GM12878 (cell line): Measurements from ENCODE around the gene HIRIP3. TPM values are rescaled to one million over a fixed set of nuclear protein-coding genes. Genes with fewer than 3 reads are reported as not detected.

Experiments used
- EP300 ChIP-seq, 2 experiments: fragments of 150-350 bp in 1 of 2; IDR thresholded peaks; 2 replicates each; pipeline ENCODE4 v1.6.1; 2011 to 2012; ENCODE audit warnings: low read depth in 2 of 2, low read length in 2 of 2, borderline replicate concordance in 1 of 2, improper control_type of control experiment in 1 of 2, inconsistent platforms in 1 of 2; ENCODE audit not compliant: control insufficient read depth in 1 of 2
- HDAC2 ChIP-seq: fragments of 200-600 bp; sonication (generic); IDR thresholded peaks from 2 replicates; pipeline ENCODE4 v1.6.1; 2017
- JUNB ChIP-seq: IDR thresholded peaks from 2 replicates; pipeline ENCODE4 v1.6.1; 2016; ENCODE audit warnings: antibody characterized with exemption, mild to moderate bottlenecking
- POU2F2 ChIP-seq: IDR thresholded peaks from 3 replicates; pipeline ENCODE4 v1.6.1; 2011; ENCODE audit warnings: low read depth, mild to moderate bottlenecking, low read length, borderline replicate concordance
- RELA ChIP-seq: fragments of 450-650 bp; IDR thresholded peaks from 2 replicates; pipeline ENCODE4 v1.8.0; 2014; ENCODE audit warnings: borderline replicate concordance; ENCODE audit not compliant: partially characterized antibody
- SMAD1 ChIP-seq: fragments of 450-650 bp; IDR thresholded peaks from 2 replicates; pipeline ENCODE4 v1.6.1; 2018; ENCODE audit warnings: mild to moderate bottlenecking, low read depth; ENCODE audit not compliant: partially characterized antibody
- SREBF2 ChIP-seq: IDR thresholded peaks from 2 replicates; pipeline ENCODE4 v1.6.1; 2012; ENCODE audit warnings: mild to moderate bottlenecking, low read length
- TCF12 ChIP-seq: IDR thresholded peaks from 2 replicates; pipeline ENCODE4 v1.6.1; 2011; ENCODE audit warnings: low read depth, mild to moderate bottlenecking, low read length
- WRNIP1 ChIP-seq: IDR thresholded peaks from 2 replicates; pipeline ENCODE4 v1.6.1; 2011; ENCODE audit warnings: low read depth, low read length, improper control_type of control experiment, borderline replicate concordance
- ZNF217 ChIP-seq: fragments of 450-650 bp; IDR thresholded peaks from 2 replicates; pipeline ENCODE4 v1.6.1; 2017; ENCODE audit warnings: antibody characterized with exemption, mild to moderate bottlenecking
- polyA plus RNA-seq, 11 experiments: library from polyadenylated mRNA; depleted of rRNA in 4 of 11; unstranded in 6 of 11; stranded (reverse) in 5 of 11; fragments of >200 nt; fragmentation: Nextera tagmentation in 4 of 11; fragmentation: Illumina TruSeq in 1 of 11; extraction: Ambion mirVana in 4 of 11; extraction: Trizol in 1 of 11; gene quantifications; 1 replicate in 1 of 11; 2 replicates in 10 of 11; pipeline versions ENCODE4 v1.2.1 to v1.2.3, GENCODE V29; 2011 to 2016; ENCODE audit warnings: inconsistent platforms in 2 of 11, missing spikeins in 2 of 11, low read depth in 1 of 11
- total RNA-seq, 4 experiments: library from RNA; depleted of rRNA in 3 of 4; stranded (reverse); fragments of >200 nt in 3 of 4; fragmentation: Illumina TruSeq in 1 of 4; extraction: Trizol in 1 of 4; gene quantifications; 2 replicates each; pipeline versions ENCODE4 v1.2.1 to v1.2.3, GENCODE V29; 2013 to 2021
- TF ChIP-seq, protein P1 (sequence below): fragments of 450-650 bp; formaldehyde crosslinking; IDR thresholded peaks from 2 replicates; pipeline ENCODE4 v1.4.0; 2022; ENCODE audit warnings: mild to moderate bottlenecking, moderate library complexity
- TF ChIP-seq, protein P2 (sequence below): IDR thresholded peaks from 2 replicates; pipeline ENCODE4 v1.6.1; 2012; ENCODE audit warnings: low read depth, low read length, improper control_type of control experiment
- TF ChIP-seq, protein P3 (sequence below): fragments of 450-650 bp; formaldehyde crosslinking; IDR thresholded peaks from 2 replicates; pipeline ENCODE4 v1.5.0; 2022; ENCODE audit warnings: mild to moderate bottlenecking, missing genetic modification characterization
- TF ChIP-seq, protein P4 (sequence below): IDR thresholded peaks from 2 replicates; pipeline ENCODE4 v1.6.1; 2011; ENCODE audit warnings: borderline replicate concordance, low read depth, mild to moderate bottlenecking, moderate library complexity, mixed read lengths, low read length; ENCODE audit not compliant: insufficient read depth; ENCODE audit errors: extremely low read length
- TF ChIP-seq, protein P5 (sequence below): fragments of 450-650 bp; IDR thresholded peaks from 2 replicates; pipeline ENCODE4 v1.6.1; 2017; ENCODE audit warnings: antibody characterized with exemption, mild to moderate bottlenecking, moderate library complexity

HIRIP3 gene
- total and polyA plus RNA-seq, 10 of the 15 experiments (the other 5 are each of a cell fraction or from before 2014, with no cell fraction given), result 4.1 to 43.5 (median 23.9) TPM

DNA sequence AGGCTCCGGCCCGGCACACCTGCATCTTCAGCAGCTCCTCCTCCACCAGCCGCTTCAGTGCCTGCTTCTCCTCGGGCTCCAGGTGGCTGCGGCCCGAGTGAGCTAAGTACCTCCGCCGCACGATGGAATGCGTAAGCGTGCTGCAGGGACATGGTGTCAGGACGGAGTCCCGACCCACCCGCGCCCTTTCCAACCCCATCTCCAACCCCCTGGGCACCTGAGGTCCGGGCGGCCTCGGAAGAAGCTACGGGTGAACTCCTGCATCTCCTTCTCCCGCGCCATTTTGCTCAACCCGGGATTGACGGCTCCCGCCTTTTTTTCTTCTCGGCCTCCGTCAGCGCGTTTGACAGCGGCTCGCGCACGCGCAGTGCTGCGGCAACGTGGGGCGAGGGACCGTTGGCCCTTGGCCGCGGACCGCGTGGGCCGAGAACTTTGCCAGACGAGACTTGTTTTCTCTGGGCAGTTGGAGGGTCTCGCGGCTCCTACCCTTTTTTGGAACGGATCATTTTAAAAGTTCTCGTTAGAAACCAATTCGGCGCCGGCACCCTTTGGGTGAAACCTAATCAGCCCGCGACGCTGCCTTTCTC lies at the start of gene HIRIP3 (continued):
- TF ChIP-seq, protein P1, sequence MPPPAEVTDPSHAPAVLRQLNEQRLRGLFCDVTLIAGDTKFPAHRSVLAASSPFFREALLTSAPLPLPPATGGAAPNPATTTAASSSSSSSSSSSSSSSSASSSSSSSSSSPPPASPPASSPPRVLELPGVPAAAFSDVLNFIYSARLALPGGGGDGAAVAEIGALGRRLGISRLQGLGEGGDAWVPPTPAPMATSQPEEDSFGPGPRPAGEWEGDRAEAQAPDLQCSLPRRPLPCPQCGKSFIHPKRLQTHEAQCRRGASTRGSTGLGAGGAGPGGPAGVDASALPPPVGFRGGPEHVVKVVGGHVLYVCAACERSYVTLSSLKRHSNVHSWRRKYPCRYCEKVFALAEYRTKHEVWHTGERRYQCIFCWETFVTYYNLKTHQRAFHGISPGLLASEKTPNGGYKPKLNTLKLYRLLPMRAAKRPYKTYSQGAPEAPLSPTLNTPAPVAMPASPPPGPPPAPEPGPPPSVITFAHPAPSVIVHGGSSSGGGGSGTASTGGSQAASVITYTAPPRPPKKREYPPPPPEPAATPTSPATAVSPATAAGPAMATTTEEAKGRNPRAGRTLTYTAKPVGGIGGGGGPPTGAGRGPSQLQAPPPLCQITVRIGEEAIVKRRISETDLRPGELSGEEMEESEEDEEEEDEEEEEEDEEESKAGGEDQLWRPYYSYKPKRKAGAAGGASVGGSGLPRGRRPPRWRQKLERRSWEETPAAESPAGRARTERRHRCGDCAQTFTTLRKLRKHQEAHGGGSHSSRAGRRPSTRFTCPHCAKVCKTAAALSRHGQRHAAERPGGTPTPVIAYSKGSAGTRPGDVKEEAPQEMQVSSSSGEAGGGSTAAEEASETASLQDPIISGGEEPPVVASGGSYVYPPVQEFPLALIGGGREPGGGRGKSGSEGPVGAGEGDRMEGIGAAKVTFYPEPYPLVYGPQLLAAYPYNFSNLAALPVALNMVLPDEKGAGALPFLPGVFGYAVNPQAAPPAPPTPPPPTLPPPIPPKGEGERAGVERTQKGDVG, result no peak
- no peak for TF ChIP-seq WRNIP1
- TF ChIP-seq RELA, result no peak
- peak; percentile 53; the same call in 1 of the 2 replicates for TF ChIP-seq TCF12
- no peak for TF ChIP-seq SMAD1
- TF ChIP-seq JUNB, result no peak
- TF ChIP-seq SREBF2, result no peak
- TF ChIP-seq, protein P2, sequence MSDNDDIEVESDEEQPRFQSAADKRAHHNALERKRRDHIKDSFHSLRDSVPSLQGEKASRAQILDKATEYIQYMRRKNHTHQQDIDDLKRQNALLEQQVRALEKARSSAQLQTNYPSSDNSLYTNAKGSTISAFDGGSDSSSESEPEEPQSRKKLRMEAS, result peak; percentile 86
- TF ChIP-seq, protein P3, sequence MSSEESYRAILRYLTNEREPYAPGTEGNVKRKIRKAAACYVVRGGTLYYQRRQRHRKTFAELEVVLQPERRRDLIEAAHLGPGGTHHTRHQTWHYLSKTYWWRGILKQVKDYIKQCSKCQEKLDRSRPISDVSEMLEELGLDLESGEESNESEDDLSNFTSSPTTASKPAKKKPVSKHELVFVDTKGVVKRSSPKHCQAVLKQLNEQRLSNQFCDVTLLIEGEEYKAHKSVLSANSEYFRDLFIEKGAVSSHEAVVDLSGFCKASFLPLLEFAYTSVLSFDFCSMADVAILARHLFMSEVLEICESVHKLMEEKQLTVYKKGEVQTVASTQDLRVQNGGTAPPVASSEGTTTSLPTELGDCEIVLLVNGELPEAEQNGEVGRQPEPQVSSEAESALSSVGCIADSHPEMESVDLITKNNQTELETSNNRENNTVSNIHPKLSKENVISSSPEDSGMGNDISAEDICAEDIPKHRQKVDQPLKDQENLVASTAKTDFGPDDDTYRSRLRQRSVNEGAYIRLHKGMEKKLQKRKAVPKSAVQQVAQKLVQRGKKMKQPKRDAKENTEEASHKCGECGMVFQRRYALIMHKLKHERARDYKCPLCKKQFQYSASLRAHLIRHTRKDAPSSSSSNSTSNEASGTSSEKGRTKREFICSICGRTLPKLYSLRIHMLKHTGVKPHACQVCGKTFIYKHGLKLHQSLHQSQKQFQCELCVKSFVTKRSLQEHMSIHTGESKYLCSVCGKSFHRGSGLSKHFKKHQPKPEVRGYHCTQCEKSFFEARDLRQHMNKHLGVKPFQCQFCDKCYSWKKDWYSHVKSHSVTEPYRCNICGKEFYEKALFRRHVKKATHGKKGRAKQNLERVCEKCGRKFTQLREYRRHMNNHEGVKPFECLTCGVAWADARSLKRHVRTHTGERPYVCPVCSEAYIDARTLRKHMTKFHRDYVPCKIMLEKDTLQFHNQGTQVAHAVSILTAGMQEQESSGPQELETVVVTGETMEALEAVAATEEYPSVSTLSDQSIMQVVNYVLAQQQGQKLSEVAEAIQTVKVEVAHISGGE (CRISPR knock-in tag), result no peak
- TF ChIP-seq, protein P4, sequence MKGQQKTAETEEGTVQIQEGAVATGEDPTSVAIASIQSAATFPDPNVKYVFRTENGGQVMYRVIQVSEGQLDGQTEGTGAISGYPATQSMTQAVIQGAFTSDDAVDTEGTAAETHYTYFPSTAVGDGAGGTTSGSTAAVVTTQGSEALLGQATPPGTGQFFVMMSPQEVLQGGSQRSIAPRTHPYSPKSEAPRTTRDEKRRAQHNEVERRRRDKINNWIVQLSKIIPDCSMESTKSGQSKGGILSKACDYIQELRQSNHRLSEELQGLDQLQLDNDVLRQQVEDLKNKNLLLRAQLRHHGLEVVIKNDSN, result no peak
- TF ChIP-seq, protein P5, sequence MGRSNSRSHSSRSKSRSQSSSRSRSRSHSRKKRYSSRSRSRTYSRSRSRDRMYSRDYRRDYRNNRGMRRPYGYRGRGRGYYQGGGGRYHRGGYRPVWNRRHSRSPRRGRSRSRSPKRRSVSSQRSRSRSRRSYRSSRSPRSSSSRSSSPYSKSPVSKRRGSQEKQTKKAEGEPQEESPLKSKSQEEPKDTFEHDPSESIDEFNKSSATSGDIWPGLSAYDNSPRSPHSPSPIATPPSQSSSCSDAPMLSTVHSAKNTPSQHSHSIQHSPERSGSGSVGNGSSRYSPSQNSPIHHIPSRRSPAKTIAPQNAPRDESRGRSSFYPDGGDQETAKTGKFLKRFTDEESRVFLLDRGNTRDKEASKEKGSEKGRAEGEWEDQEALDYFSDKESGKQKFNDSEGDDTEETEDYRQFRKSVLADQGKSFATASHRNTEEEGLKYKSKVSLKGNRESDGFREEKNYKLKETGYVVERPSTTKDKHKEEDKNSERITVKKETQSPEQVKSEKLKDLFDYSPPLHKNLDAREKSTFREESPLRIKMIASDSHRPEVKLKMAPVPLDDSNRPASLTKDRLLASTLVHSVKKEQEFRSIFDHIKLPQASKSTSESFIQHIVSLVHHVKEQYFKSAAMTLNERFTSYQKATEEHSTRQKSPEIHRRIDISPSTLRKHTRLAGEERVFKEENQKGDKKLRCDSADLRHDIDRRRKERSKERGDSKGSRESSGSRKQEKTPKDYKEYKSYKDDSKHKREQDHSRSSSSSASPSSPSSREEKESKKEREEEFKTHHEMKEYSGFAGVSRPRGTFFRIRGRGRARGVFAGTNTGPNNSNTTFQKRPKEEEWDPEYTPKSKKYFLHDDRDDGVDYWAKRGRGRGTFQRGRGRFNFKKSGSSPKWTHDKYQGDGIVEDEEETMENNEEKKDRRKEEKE, result no peak
- TF ChIP-seq POU2F2, result no peak
- TF ChIP-seq HDAC2, result no peak
- no peak for TF ChIP-seq ZNF217
- 0 out of 4 replicates have a peak, but pooled peaks have one; percentile 16 to 19 for TF ChIP-seq EP300 (IDR thresholded peaks at IDR 0.05; ENCODE audit: borderline replicate concordance in 1 of 2, control insufficient read depth in 1 of 2, low read depth in 2 of 2, low read length in 2 of 2)
